ENCODE results near the gene RAD51D.
"Not testable (repeated sequence)": the region's sequence is repeated elsewhere in the genome, so short reads cannot be mapped to it uniquely, and the experiment has no call there.

The RAD51D gene

DNA sequence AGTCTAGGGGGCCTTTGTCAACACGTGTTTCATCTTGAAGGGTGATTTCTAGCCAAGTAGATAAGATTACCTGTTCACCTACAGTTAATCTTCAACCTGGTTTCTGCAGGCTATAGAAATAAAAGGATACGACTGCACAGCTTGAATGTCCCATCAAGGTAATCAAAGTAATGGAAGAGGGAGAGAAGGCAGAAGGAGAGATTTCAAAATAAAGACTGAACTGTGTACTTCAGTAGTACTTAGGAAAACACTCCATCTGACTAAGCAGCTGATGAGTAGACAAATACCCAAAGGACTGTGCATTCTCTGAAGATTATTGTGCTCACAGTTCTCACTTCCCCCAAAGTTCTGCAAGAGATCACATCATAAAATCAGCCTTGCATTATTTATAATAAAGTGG is 50.3 kb downstream of the RAD51D start:
- DNase-seq: peak in 1 of 56 donors; percentile 26

DNA sequence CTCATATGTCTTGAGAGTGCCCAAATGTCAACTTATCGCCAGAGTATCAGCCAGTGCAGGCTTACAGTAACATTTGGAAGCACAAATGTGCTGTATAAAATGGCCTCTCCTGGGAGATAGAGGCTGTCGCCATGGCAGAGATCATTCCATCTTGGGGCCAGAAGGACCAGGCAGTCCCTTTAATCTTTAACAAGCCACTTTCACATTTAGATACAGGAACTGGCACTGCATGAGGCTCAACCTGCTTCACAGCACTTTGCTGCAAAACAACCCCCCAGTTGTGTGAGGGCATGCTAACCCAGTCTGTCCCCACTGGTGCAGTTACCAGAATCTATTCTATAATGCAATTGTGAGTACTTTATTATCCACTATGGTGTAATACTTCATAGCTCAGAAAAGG is 51.4 kb downstream of the RAD51D start:
- no peak for DNase-seq

DNA sequence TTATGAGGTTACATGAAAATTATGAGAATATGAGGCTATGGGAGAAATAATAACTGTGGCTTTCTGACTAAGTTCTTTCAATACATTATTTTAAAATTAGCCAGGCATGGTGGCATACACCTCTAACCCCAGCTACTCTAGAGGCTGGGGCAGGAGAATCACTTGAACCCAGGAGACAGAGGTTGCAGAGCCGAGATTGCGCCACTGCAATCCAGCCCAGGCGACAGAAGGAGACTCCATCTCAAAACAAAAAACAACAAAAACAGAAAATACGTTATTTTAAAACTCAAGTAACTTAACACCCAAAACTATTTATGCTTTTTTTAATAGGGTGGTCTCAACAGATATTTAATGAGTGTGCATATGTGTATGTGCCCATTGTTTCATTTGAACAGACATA is 53.8 kb downstream of the RAD51D start:
- no peak for DNase-seq

DNA sequence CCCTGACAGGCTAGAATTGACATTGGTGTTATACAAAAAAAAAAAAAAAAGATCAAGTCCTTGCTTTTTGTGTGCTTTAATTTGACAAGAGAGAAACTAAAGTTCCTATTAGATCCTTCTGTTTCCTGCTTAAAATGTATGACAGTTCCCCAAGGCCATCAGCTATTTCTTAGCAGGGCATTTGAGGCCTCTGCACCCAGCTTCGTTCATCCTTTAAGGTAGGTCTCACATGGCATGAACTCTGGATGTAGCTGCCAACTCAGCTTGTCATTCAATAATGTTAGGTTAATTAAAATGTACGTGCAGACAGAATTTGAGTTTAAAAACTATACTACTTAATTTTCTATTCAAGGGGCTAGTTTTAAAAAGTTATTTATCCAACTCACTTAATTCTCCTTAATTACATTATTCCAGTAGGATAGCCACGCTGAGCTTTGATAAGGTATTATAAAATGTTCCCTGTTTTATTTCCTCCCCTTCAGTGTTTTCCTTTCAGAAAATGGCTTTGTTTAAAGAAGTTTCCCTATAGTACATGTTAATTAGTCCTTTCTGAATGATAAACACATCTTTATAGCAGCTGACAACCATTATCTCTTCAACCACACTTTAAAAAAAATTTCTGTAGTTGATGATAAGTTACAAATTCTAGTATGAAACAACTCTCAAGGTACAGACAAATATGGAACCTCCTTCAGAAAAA is 55.0 kb downstream of the RAD51D start:
- no peak for DNase-seq

DNA sequence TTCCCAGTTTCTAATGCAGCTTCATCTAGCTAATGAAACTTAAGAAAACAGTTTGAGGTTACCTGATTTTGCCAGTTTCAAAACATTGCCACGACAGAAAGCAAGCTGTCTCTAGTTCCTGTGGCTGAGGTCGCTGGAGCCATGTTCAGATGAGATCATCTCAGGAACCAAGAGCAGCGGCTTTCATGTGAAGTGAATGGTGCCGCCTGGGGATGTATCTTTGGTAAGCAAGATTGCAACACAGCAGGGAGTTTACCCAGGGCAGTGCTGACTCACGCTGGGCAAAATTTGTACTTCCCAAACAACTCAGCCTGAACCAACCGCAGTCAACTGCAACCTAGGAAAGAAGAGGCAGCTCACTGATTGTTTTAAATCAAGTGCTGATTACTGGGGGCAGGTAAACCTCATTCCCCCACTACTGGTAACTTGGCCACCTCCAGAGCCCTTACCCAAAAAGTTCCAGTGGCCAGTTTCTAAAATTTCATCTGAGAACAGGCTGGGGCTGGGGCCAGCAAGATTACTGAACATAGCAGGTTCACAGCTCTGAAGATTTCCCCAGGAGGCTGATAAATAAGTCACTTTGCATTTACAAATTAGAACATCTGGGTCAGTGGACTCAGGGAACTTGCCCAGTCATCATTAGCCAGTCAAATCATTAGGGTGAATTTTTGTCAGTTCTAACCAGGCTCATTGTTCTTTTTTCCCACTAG is 56.0 kb downstream of the RAD51D start, which contains the start of gene RFFL:
Gene RFFL (minus strand): TSS at position 194 of the 710 bp plus-strand sequence. CDS start 37,154 bp downstream, outside the sequence.
- peak in 55 of 56 donors; percentile 9 to 97 (median 78) for DNase-seq

DNA sequence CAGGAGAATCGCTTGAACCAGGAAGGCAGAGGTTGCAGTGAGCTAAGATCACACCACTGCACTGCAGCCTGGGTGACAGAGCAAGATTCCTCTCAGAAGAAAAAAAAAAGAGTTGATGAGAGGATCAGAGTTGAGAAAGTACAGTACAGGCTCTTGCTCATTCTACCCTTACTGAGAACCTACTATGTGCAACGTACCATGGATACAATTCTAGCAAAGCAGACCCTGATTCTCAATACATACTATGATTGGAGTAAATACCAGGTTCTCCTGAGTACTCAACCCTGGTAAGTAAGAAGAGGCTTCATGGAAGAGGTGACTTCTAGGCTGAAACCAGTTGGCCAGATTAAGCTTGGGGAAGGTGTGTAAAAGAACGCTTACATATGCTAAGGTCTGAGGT is 57.4 kb downstream of the RAD51D start:
- DNase-seq: no peak

DNA sequence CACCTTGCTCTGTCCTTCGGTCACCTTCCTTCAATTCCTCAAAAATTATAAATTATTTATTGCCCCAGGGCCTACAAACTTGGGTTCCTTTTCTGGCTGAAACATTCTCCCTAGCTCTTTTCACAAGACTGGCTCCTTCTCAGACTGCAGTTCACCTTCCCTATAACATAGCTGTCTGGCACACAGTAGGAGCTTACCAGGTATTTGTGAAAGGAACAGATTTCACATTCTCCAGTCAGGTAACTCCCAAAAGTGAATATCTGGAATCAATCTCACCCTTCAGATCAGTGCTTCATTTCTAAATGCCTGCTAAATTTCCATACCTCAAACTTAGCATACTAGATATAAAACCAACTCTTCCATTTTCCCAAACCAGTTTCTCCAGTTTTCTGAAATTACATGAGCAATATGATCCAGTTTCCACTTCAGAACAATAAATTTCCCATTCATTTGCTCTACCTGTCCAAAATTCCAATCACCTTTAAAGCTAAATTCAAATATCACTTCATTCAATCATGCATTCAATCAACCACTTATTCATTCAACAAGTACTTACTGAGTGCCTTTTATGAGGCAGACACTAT is 62.2 kb downstream of the RAD51D start:
- no peak for DNase-seq

DNA sequence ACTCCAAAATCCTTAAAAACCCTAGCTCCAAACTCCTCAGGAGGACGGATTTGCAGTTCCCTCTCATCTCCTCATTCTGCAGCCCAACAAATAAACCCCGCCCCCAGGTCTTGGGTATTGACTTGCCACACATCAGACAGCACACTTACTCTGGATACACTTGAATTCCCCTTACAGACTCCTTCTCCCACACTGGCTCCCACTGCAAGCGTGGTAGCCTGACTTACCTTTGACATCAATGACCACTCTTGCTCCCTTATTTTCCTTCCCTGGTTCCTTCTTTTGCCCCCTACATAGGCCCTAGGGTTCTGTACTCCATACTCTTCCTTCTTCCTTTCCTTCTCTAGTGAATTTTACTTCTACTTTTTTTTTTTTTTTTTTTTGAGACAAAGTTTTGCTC is 63.6 kb downstream of the RAD51D start:
- DNase-seq: peak in 1 of 56 donors; percentile 16

DNA sequence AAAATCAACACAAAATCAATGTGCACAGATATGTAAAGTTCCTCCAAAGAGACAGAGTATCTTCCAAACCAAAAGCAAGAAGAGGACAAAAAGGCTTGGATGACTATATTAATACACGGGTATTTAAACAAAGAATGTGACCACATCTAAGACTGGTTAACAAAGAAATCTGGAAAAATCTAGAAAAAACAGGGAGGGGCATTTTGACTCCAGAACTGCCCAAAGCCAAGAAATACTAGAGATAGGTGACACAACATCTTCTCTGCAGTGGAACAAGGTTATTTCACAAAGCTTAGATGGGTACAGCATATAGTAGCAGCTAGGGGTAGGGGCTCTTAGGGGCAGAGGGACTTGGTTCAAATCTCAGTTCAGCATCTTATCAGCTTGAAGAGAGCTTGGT is 66.5 kb downstream of the RAD51D start:
- no peak for DNase-seq

DNA sequence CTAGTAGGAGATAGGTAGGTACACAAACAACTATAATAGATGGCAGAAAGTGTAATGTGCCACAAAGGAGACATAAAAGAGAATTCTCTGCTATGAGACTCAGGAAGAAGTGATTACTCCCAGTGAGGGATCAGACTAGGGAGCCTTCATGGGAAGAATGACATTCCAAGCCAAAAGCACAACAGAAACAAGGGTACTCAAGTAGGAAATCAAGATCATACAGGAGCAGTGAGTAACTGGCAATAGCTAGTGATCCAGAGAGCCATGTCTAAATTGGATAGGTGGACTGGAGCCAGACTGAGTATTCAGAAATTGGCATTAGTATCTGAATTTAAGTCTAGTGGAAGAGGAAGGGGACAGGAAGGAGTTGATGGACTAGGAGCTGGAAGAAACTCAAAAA is 66.9 kb downstream of the RAD51D start:
- no peak for DNase-seq

DNA sequence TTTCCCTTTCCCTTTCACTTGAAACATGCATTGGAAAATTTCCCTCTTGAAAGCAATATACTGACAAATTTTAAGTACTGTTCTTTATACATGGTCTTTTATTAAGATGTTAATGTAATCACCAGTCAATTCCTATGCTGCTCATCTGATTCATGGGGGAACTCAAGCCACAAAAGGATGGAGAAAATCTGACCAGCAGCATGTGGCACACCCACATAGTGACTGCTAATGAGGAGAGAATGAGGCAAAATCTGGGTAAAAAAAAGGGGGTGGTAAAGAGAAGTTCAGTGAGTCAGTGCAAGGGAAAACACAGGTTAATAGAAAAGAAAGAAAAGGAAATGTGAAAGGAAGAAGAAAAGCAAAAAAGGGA is 67.4 kb downstream of the RAD51D start:
- DNase-seq: no peak

DNA sequence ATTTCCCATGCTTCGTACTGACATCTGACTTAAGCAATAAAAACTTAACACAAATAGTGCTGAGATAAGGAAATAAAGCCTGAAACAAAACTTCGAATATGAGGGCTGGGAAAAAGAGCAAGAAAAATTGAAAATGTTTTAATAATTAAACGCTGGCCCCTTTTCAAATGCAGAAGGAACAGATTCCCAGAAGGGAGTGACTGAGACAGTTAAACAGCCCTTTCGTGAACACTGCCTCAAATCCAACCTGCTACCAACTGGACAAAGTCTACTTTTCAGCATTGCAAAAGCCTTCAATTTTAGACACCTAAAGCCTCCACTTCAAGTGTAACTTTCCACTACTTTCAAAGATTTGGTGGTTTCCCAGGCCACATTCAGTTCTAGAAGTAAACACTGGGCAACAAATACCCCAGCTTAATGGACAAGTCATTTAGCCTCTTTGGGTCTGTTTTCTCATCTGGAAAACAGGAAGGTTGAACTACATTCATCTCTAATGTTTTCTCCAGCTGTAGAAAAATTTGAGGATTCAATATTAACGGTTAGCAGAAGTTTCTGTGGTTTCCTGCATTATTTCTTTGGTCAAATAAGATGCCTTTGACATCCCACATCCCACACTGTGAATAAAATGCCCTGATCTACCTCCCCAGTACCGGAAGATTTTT is 68.0 kb downstream of the RAD51D start:
- peak in 1 of 56 donors; percentile 22 for DNase-seq

DNA sequence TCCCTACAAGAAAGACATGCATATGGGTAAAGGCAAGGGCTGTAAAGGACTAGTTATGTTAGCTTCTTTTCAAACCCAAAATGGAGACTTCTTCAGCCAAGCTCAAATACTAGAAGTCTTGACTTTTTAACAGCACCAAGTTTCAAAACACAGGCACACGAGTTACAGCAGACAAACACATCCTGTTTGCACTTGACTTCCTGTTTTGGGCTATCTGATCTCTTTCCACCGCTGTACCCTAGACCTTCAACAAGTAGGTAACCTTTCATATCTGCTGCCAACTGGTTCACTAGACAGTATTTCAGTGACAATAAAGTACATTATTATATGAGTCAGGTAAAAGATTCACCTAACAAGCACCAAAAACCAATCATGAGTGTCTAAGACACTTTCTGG is 68.5 kb downstream of the RAD51D start:
- peak in 1 of 56 donors; percentile 5 for DNase-seq

DNA sequence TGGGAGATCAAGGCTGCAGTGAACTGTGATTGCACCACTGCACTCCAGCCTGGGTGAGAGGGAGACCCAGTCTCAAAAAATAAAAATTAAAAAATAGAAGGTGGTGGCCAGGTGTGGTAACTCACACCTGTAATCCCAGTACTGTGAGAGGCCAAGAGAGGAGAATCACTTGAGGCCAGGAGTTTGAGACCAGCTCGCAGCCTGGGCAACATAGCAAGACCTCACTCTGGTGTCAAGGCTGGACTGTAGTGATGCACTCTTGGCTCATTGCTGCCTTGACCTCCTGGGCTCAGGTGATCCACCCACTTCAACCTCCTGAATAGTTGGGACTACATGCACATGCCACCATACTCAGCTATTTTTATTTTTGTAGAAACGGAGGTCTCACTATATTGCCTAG is 69.5 kb downstream of the RAD51D start:
- DNase-seq: no peak

DNA sequence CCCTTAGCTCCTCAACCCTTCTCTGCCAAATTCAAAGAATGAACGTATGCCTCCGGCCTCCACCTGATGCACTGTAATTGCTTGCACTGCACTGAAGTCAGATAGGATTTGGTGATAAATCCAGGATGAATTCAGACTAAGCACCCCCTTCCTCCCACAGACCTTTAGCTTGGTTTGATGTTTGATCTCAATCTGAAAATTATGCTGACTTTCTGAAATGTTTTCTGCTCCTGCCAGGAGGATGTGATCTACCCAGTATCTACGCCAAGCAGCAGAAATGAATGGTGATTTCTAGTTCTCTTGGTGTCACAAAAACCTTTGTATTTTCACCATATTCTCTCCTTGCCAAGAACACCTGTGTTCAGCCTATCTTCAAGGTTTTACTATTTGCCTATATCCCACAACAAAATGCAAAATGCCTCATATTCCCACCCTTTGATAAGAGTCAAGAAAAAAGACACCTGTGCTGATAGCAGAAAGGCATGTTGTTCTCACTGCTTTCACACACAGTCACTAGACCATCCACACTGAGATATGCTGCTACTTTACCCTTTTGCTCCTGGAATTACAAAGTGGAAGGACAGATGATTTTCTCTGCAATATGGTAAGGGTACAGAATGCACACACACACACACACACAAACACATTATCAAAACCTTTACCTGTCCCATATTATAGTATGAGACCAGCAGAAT is 70.8 kb downstream of the RAD51D start:
- no peak for DNase-seq

DNA sequence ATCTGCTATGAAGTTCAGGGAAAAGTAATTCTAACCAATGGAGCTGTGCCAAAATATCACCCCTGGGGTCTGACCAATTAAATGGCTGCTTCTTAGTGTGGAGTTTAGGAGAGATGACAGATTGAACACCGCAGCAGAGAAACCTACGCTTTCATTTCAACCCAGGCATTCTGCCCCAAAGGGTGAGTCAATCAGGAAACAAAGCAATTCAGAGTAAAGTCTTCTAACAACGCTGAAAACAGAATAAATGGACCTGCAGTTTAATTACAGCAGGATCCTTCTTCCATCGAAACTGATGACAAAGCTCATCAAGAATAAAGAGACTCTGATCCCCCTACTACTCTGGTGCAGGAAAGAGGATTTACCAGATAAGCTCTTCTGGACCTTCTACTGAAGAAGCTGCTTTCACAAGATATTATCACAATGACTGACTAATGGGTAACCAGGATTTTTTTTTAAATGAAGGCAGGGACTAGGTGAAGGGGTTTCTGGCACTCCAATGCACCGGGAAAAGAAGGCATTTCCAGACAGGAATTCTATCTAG is 72.8 kb downstream of the RAD51D start:
- DNase-seq: peak in 11 of 56 donors; percentile 5 to 36 (median 17)

DNA sequence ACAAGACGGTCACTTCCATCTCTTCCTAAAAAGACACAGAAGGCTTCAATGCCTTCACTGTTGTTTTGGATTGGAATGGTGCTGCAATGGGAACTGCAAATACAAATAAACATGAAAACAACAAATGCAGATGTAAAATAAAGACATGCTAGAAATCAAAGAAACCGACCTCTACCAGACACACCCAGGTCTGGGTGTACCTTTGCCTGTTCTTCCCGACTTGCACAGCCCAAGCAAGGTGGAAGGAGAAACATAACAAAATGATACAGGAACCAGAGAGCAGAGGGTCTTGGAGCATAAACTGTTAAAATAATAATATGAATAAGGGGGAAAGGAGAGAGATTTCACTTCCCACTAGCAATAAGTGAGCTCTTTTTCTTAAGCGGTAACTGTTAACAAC is 73.4 kb downstream of the RAD51D start:
- no peak for DNase-seq

DNA sequence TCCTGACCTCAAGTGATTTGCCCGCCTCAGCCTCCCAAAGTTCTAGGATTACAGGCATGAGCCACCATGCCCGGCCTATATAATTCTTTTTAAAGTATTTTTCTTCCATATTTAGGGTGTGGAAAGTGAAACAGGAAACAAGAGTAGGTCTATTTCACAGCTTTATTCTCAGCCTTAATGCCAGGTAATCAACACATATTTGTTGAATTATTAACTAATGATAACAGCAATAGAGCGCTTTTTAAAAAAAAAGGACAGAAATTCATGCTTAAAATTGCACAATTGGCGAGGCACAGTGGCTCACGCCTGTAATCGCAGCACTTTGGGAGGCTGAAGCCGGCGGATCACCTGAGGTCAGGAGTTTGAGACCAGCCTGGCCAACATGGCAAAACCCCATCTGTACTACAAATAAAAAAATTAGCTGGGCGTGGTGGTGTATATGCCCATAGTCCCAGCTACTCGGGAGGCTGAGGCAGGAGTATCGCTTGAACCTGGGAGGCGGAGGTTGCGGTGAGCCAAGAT is 74.1 kb downstream of the RAD51D start:
- DNase-seq: not testable (repeated sequence)

DNA sequence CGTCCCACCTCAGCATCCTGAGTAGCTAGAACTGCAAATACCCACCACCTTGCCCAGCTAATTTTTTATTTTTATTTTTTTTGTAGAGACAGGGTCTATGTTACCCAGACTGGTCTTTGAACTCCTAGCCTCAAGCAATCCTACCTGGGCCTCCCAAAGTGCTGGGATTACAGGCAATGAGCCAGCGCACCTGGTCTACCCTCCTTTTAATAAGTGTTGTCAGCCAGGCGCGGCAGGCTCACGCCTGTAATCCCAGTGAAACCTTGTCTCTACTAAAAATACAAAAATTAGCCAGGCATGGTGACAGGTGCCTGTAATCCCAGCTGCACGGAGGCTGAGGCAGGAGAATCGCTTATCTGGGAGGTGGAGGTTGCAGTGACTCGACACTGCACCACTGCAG is 75.5 kb downstream of the RAD51D start:
- DNase-seq: no peak

All from amygdala (tissue), 56 donors.